ENCODE data around the gene SLC13A1. TPM values are rescaled to one million over a fixed set of nuclear protein-coding genes. Genes with fewer than 3 reads are reported as not detected.
"Not testable (repeated sequence)": the region's sequence is repeated elsewhere in the genome, so short reads cannot be mapped to it uniquely, and the experiment has no call there.

SLC13A1 gene
- total and polyA plus RNA-seq, 4 donors, result not detected

GRCh38 chr7:123230147-123230546, 30.4 kb upstream of the SLC13A1 start:
- H3K9me3 ChIP-seq (ENCODE audit: control insufficient read depth in 4 of 4, insufficient read depth in 3 of 4, low read length in 3 of 4), result no peaks in the 10 kb centered on the region
- TF ChIP-seq CTCF (IDR thresholded peaks at IDR 0.05; ENCODE audit: control extremely low read depth, extremely low read depth), result no peak
- no peaks in the 10 kb centered on the region for H3K27me3 ChIP-seq (ENCODE audit: control insufficient read depth in 3 of 3, insufficient read depth in 3 of 3, low read length in 2 of 3)
- WGBS, 2 donors, result 95 to 98% methylated on average over 1 of the region's 1 CpG
- H3K36me3 ChIP-seq (ENCODE audit: control insufficient read depth in 4 of 4, insufficient read depth in 4 of 4, low read length in 4 of 4), result no peaks in the 10 kb centered on the region
- no peak for DNase-seq
- no peak overlapping the region for H3K4me3 ChIP-seq
- no peak for ATAC-seq (ENCODE audit: insufficient read depth, low FRiP score)
- H3K4me1 ChIP-seq (ENCODE audit: control insufficient read depth in 5 of 5, insufficient read depth in 5 of 5, low read length in 5 of 5), result peaks cover 0 to 15% (median 5%) of the 10 kb centered on the region in 5 donors
- no peak overlapping the region for H3K27ac ChIP-seq (ENCODE audit: low read depth in 1 of 2, low read length in 1 of 2)
- H3K9ac ChIP-seq (ENCODE audit: insufficient read depth in 1 of 2, low read length in 2 of 2), result no peak overlapping the region

GRCh38 chr7:123229426-123229825, 29.7 kb upstream of the SLC13A1 start:
- ATAC-seq (ENCODE audit: insufficient read depth, low FRiP score) (no peak), DNase-seq (no peak)
- no peak overlapping the region for H3K9ac ChIP-seq (ENCODE audit: insufficient read depth in 1 of 2, low read length in 2 of 2)
- no peaks in the 10 kb centered on the region for H3K9me3 ChIP-seq (ENCODE audit: control insufficient read depth in 4 of 4, insufficient read depth in 3 of 4, low read length in 3 of 4)
- no peak for TF ChIP-seq CTCF (IDR thresholded peaks at IDR 0.05; ENCODE audit: control extremely low read depth, extremely low read depth)
- H3K27ac ChIP-seq (ENCODE audit: low read depth in 1 of 2, low read length in 1 of 2), result no peak overlapping the region
- no peak overlapping the region for H3K4me3 ChIP-seq
- no peaks in the 10 kb centered on the region for H3K36me3 ChIP-seq (ENCODE audit: control insufficient read depth in 4 of 4, insufficient read depth in 4 of 4, low read length in 4 of 4)
- H3K4me1 ChIP-seq (ENCODE audit: control insufficient read depth in 5 of 5, insufficient read depth in 5 of 5, low read length in 5 of 5), result peaks cover 0 to 15% (median 5%) of the 10 kb centered on the region in 5 donors
- H3K27me3 ChIP-seq (ENCODE audit: control insufficient read depth in 3 of 3, insufficient read depth in 3 of 3, low read length in 2 of 3), result no peaks in the 10 kb centered on the region

GRCh38 chr7:123227666-123228065, 27.9 kb upstream of the SLC13A1 start:
- H3K27me3 ChIP-seq (ENCODE audit: control insufficient read depth in 3 of 3, insufficient read depth in 3 of 3, low read length in 2 of 3); H3K4me3 ChIP-seq; ATAC-seq (ENCODE audit: insufficient read depth, low FRiP score); DNase-seq; H3K36me3 ChIP-seq (ENCODE audit: control insufficient read depth in 4 of 4, insufficient read depth in 4 of 4, low read length in 4 of 4); H3K9ac ChIP-seq (ENCODE audit: insufficient read depth in 1 of 2, low read length in 2 of 2); H3K27ac ChIP-seq (ENCODE audit: low read depth in 1 of 2, low read length in 1 of 2); H3K9me3 ChIP-seq (ENCODE audit: control insufficient read depth in 4 of 4, insufficient read depth in 3 of 4, low read length in 3 of 4); H3K4me1 ChIP-seq (ENCODE audit: control insufficient read depth in 5 of 5, insufficient read depth in 5 of 5, low read length in 5 of 5): not testable (repeated sequence)
- WGBS, 2 donors, result 91 to 92% methylated on average over 6 of the region's 6 CpGs

GRCh38 chr7:123220396-123220795, 20.6 kb upstream of the SLC13A1 start:
- WGBS, 2 donors, result 66 to 72% methylated on average over 1 of the region's 1 CpG

More at GRCh38 chr7:123220396-123220795, 20.6 kb upstream of the SLC13A1 start:
- Histone ChIP-seq H3K27ac (ENCODE audit: low read depth in 1 of 2, low read length in 1 of 2) (no peak overlapping the region), H3K4me3 (no peak overlapping the region), H3K36me3 (ENCODE audit: control insufficient read depth in 4 of 4, insufficient read depth in 4 of 4, low read length in 4 of 4) (no peaks in the 10 kb centered on the region), H3K9me3 (ENCODE audit: control insufficient read depth in 4 of 4, insufficient read depth in 3 of 4, low read length in 3 of 4) (no peaks in the 10 kb centered on the region), H3K4me1 (ENCODE audit: control insufficient read depth in 5 of 5, insufficient read depth in 5 of 5, low read length in 5 of 5) (no peaks in the 10 kb centered on the region), H3K9ac (ENCODE audit: insufficient read depth in 1 of 2, low read length in 2 of 2) (no peak overlapping the region), H3K27me3 (ENCODE audit: control insufficient read depth in 3 of 3, insufficient read depth in 3 of 3, low read length in 2 of 3) (no peaks in the 10 kb centered on the region)
- no peak for TF ChIP-seq CTCF (IDR thresholded peaks at IDR 0.05; ENCODE audit: control extremely low read depth, extremely low read depth)
- ATAC-seq (ENCODE audit: insufficient read depth, low FRiP score) (no peak), DNase-seq (no peak)
